ENCODE measurements around the gene KLHL14.

The KLHL14 gene

GRCh38 chr18:32724071-32724749 is 48.6 kb downstream of the KLHL14 start:
- Histone ChIP-seq H3K36me3 (ENCODE audit: low read length) (no peaks in the 10 kb centered on the region), H3K27ac (ENCODE audit: low read depth, low read length) (no peak overlapping the region), H3K9me3 (ENCODE audit: insufficient read depth, low read length) (no peaks in the 10 kb centered on the region), H4K20me1 (ENCODE audit: low read depth, low read length) (no peaks in the 10 kb centered on the region), H3K4me2 (ENCODE audit: low read depth, low read length, poor library complexity, severe bottlenecking) (no peak overlapping the region), H3K9me2 (replicated peaks; ENCODE audit: insufficient read depth, low read length) (no peaks in the 10 kb centered on the region), H3K27me3 (ENCODE audit: low read length) (no peaks in the 10 kb centered on the region), H3K4me3 (ENCODE audit: insufficient read depth, low read length, poor library complexity, severe bottlenecking) (no peak overlapping the region), H3K79me2 (ENCODE audit: insufficient read depth, low read length) (no peaks in the 10 kb centered on the region), H3F3A (ENCODE audit: insufficient read depth) (no peaks in the 10 kb centered on the region), H3K9ac (ENCODE audit: low read length) (no peak overlapping the region), H2AFZ (ENCODE audit: low read depth, low read length, severe bottlenecking) (no peak overlapping the region)
- TF ChIP-seq CTCF (IDR thresholded peaks at IDR 0.05; ENCODE audit: insufficient read depth, low read length, poor library complexity, severe bottlenecking): no peak
- TF ChIP-seq EZH2phosphoT487 (conservative IDR thresholded peaks at IDR 0.05; ENCODE audit: low read length): no peak

GRCh38 chr18:32722279-32722678 is 50.5 kb downstream of the KLHL14 start:
- TF ChIP-seq CTCF (IDR thresholded peaks at IDR 0.05; ENCODE audit: insufficient read depth, low read length, poor library complexity, severe bottlenecking) (no peak), EZH2phosphoT487 (conservative IDR thresholded peaks at IDR 0.05; ENCODE audit: low read length) (no peak)
- Histone ChIP-seq H3K79me2 (ENCODE audit: insufficient read depth, low read length) (no peaks in the 10 kb centered on the region), H2AFZ (ENCODE audit: low read depth, low read length, severe bottlenecking) (no peak overlapping the region), H3K4me2 (ENCODE audit: low read depth, low read length, poor library complexity, severe bottlenecking) (no peak overlapping the region), H3K4me3 (ENCODE audit: insufficient read depth, low read length, poor library complexity, severe bottlenecking) (no peak overlapping the region), H3F3A (ENCODE audit: insufficient read depth) (no peaks in the 10 kb centered on the region), H4K20me1 (ENCODE audit: low read depth, low read length) (no peaks in the 10 kb centered on the region), H3K9me3 (ENCODE audit: insufficient read depth, low read length) (no peaks in the 10 kb centered on the region), H3K27me3 (ENCODE audit: low read length) (no peaks in the 10 kb centered on the region), H3K27ac (ENCODE audit: low read depth, low read length) (no peak overlapping the region), H3K9me2 (replicated peaks; ENCODE audit: insufficient read depth, low read length) (no peaks in the 10 kb centered on the region), H3K36me3 (ENCODE audit: low read length) (no peaks in the 10 kb centered on the region), H3K9ac (ENCODE audit: low read length) (no peak overlapping the region)

GRCh38 chr18:32717126-32717525 is 55.7 kb downstream of the KLHL14 start:
- H3K9ac ChIP-seq (ENCODE audit: low read length): no peak overlapping the region
- no peak for TF ChIP-seq CTCF (IDR thresholded peaks at IDR 0.05; ENCODE audit: insufficient read depth, low read length, poor library complexity, severe bottlenecking)
- no peak for TF ChIP-seq EZH2phosphoT487 (conservative IDR thresholded peaks at IDR 0.05; ENCODE audit: low read length)
- no peaks in the 10 kb centered on the region for H3K36me3 ChIP-seq (ENCODE audit: low read length)
- H4K20me1 ChIP-seq (ENCODE audit: low read depth, low read length): no peaks in the 10 kb centered on the region
- no peak overlapping the region for H3K4me3 ChIP-seq (ENCODE audit: insufficient read depth, low read length, poor library complexity, severe bottlenecking)
- H3F3A ChIP-seq (ENCODE audit: insufficient read depth): no peaks in the 10 kb centered on the region
- H3K27me3 ChIP-seq (ENCODE audit: low read length): no peaks in the 10 kb centered on the region
- H3K27ac ChIP-seq (ENCODE audit: low read depth, low read length): no peak overlapping the region
- no peaks in the 10 kb centered on the region for H3K9me3 ChIP-seq (ENCODE audit: insufficient read depth, low read length)
- H3K79me2 ChIP-seq (ENCODE audit: insufficient read depth, low read length): no peaks in the 10 kb centered on the region
- no peaks in the 10 kb centered on the region for H3K9me2 ChIP-seq (replicated peaks; ENCODE audit: insufficient read depth, low read length)
- no peak overlapping the region for H2AFZ ChIP-seq (ENCODE audit: low read depth, low read length, severe bottlenecking)
- H3K4me2 ChIP-seq (ENCODE audit: low read depth, low read length, poor library complexity, severe bottlenecking): no peak overlapping the region
